RPMI8226 (cell line): ENCODE results near the gene PRR29.

Experiments used
- DNase-seq: peaks from one replicate; pipeline ENCODE4 v3.0.0-alpha.2; 2015

The PRR29 gene

GRCh38 chr17:64053101-64053500, 55.0 kb downstream of the PRR29 start:
- no peak for DNase-seq
